ENCODE data around the gene GPX4.
"Not testable (repeated sequence)": the region's sequence is repeated elsewhere in the genome, so short reads cannot be mapped to it uniquely, and the experiment has no call there.

GPX4 gene

GRCh38 chr19:1113986-1114483 is 10.2 kb downstream of the GPX4 start:
- no peak for DNase-seq (ENCODE audit: low read depth)

DNA sequence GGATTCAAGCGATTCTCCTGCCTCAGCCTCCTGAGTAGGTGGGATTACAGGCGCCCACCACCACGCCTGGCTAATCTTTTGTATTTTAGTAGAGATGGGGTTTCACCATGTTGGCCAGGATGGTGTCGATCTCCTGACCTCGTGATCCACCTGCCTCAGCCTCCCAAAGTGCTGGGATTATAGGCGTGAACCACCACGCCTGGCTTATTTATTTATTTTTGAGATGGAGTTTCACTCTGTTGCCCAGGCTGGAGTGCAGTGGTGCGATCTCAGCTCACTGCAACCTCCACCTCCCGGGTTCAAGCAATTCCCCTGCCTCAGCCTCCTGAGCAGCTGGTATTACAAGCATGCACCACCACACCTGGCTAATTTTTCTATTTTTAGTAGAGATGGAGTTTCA is 10.9 kb downstream of the GPX4 start:
- DNase-seq (ENCODE audit: low read depth), result not testable (repeated sequence)

DNA sequence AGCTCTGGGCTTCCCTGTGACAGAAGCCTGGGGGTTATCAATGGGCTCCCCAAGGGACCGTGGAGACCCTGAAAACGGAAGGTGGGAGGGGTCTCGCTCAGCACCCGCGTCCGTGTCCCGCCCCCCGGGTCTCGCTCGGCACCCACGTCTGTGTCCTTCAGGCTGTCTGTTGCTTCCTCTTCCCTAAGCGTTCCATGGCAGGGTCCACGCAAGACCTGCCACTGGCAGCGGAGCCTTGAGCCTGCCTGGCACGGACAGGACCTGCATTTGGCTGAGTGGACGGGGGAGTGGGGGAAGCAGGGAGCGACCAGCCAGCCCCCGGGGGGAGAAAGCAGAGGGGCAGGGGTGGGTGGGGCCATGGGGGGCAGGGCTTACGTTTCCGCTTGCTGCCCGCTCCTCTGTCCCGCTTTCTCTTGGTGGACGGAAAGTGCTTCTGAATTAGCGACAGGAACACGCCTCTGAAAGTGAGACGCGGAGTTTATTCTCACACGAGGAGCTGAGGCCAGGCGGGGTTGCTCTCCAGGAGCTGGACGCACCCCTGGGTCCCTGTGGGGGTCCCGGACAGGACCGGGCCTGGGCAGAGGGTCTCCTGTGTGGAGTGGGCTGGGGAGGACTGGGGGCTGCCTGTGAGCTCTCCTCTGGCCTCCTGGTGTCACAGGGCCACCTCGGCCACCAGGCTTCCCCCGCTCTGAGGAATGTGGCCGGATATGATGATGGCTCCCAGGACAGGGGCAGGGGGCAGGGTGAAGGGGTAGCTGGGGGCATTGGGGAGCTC is 12.0 kb downstream of the GPX4 start:
- no peak for DNase-seq (ENCODE audit: low read depth)

- no peak for DNase-seq (ENCODE audit: low read depth)
Measured at GRCh38 chr19:1116726-1117581, 13.2 kb downstream of the GPX4 start.

GRCh38 chr19:1117654-1118053 is 13.9 kb downstream of the GPX4 start:
- no peak for DNase-seq (ENCODE audit: low read depth)

GRCh38 chr19:1118999-1119398 is 15.2 kb downstream of the GPX4 start:
- DNase-seq (ENCODE audit: low read depth), result no peak

DNA sequence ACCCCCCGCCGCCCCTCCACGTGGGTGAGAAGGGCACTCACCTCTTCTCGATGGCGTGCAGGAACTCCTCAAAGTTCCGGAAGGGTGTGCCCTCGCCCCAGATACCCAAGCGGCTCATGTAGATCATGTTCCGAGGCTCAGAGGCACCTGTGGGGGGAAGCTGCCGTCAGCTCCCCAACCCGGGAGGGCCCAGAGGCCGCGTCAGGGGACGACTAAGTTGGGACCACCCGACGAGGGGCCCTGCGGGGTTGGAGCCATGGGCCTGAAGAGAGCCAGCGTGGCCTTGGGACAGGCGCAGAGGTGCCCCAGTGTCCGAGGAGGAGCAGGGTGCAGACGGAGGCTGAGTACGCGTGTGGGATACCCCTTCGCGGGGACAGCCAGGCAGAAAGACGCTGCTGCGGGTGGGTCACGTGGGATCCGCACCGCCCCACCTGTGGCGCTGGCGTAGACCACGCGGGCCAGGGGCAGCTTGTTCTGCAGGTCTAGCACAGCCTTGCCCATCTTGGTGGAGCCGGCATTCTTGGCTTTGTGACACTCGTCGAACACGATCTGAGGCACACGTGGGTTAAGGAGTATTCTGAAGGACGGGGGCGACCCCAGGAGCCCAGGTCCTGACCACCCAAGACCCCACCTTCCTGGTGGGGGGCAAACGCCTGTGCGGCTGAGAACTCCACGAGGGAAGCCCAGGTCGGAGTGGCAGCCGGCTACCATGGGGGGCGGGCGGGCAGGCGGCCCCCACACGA is 15.9 kb downstream of the GPX4 start:
- no peak for DNase-seq (ENCODE audit: low read depth)

DNA sequence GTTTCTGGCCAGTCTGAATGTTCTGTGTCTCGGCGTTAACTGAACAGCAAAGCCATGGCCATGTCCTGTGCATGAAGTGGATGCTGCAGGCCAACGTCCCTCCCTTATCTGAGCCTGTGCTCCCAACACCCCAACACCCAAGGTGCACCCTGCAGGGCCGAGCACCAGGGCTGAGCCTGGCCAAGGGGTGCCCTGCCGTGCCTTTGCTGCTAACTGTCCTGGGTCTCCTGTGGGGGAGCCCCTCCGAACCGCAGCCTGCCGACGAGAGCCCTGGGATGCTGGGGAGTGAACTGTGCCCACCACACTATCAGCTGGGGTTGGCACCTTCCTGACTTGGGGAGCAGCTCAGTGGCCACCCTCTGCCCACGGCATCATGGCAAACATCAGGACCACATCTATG is 17.6 kb downstream of the GPX4 start:
- no peak for DNase-seq (ENCODE audit: low read depth)

GRCh38 chr19:1122021-1122971 is 18.5 kb downstream of the GPX4 start:
- no peak for DNase-seq (ENCODE audit: low read depth)

DNA sequence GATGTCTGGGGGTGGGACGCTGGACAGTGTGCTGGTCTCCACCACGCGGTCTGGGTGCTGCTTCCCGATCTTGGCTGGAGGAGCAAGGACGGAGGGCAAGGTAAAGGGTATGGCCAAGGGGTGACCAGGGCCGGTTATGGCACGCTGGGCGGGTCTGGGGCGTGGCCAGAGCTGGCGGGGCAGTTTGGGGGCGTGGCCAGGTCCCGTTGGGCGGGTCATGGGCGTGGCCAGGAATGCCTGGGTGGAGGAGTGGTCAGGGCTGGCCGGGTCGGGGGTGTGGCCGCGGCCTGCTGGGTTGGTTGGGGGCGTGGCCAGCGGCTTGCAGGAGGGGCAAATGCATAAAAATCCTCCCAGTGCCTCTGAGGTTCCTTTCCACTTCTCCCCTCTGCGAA is 19.2 kb downstream of the GPX4 start:
- no peak for DNase-seq (ENCODE audit: low read depth)

DNA sequence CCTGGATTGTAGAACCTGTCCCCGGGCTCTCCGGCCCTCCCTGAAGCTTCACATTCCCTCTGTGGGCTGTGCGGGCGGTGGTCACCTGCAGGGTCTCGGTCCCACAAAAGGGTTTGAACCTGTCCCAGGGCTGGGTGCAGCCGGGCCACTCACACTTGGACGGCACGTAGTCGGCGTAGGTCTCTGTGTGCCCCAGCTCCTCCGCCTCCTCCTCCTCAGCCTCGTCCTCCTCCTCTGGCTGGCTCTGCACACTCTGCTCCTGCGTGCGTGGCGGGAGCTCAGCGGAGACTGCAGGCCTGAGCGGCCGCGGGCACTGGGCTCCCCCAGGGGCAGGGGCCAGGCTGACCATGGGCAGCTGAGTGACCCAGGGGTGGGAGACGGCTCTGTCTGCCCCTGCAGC is 19.6 kb downstream of the GPX4 start:
- no peak for DNase-seq (ENCODE audit: low read depth)

DNA sequence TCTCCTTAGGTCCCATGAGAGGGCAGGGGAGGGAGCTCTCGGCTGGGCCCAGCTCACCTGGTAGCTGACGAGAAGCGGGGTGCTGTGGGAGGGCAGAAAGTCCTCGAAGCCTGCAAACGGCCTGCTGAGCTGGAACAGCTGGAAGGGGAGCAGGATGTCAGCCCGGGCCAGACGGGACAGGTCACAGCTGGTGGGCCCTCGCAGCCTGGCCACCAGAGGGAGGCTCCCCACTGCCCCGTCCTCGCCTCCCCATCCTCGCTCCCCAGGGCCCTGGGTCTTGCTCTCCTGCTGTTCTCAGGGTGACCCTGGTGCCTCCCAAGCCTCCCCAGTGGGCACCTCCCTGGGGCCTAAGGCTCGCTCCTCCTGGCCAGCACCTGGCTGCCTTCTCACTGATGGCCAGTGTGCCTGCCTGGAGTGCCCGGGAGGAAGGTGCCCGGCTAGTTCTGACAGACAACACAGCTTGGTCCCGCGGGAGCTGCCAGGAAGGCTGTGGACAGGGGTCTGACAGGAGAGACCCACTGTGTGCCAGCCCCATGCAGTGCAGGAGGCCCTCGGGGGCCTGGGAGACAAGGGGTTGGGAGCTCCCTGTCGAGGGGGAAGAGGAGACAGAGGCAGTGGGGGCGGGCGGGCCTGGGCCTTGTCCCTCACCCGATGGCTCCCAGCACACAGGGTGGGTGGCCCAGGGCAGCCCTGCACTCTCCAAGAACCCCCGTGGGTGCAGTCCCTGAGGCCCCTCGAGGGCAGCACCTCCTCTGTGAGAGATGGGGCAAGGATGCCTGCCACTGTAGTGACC is 20.3 kb downstream of the GPX4 start:
- DNase-seq (ENCODE audit: low read depth), result no peak

DNA sequence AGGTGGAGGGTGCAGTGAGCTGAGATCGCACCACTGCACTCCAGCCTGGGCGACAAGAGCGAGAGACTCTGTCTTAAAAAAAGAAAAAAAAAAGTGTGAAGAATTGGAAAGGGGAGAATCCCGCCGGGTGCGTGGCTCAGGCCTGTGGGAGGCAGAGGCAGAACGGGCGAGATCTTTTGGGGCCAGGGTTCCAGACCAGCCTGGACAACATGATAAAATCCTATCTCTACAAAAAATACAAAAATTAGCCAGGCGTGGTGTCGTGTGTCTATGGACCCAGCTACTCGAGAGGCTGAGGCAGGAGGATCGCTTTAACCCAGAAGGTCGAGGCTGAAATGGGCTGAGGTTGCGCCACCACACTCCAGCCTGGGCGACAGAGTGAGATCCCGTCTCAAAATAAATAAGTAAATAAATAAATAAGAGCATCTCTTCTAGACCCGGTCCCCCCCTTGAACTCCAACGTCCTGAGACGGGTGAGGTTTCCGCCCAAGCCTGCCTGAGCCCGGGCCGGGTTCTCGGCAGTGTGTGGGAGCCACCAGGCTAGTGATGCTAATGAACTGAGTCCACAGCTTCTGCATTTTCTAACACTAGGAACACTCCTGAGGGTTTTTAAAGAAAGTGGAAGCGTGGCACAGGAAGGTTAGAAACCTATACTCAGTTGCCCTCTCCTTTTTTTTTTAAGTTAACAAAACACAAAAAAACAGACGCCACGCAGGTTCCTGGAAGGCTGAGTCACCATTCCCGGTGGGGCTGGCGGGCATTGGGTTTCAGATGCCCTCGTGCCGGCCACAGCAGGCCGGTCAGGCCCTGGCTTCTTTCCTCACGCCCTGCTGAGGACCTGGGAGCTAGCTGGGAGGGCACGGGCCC is 22.0 kb downstream of the GPX4 start:
- DNase-seq (ENCODE audit: low read depth), result no peak

GRCh38 chr19:1126984-1127760 is 23.4 kb downstream of the GPX4 start:
- DNase-seq (ENCODE audit: low read depth), result no peak

DNA sequence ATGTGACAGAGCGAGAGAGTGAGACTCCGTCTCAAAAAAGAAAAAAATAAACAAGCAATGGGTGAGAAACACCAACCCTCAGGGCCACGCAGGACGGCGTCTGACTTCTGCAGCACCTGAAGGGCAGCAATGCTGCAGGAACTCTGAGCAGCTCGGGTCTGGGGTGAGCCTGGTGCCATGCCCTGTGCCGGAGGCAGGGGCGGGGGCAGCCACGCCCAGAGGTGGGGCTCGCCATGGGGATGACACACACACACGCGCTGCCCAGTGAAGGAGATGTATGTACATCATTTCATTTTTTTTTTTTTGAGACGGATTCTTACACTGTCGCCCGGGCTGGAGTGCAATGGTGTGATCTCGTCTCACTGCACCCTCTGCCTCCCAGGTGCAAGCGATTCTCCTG is 24.3 kb downstream of the GPX4 start:
- no peak for DNase-seq (ENCODE audit: low read depth)

DNA sequence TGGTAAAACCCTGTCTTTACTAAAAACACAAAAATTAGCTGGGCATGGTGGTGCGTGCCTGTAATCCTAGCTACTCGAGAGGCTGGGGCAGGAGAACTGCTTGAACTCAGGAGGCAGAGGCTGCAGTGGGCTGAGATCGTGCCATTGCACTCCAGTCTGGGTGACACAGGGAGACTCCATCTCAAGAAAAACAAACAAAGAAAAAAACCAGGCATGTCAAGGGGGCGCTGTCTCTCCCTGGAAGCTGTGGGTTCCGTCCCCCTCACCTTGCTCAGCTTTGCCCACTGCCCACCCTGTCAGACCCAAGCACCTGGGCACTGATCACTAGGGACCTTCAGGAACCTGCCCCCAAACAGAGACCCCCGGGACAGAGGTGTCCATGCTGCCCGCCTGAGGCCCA is 25.3 kb downstream of the GPX4 start:
- DNase-seq (ENCODE audit: low read depth), result not testable (repeated sequence)

DNA sequence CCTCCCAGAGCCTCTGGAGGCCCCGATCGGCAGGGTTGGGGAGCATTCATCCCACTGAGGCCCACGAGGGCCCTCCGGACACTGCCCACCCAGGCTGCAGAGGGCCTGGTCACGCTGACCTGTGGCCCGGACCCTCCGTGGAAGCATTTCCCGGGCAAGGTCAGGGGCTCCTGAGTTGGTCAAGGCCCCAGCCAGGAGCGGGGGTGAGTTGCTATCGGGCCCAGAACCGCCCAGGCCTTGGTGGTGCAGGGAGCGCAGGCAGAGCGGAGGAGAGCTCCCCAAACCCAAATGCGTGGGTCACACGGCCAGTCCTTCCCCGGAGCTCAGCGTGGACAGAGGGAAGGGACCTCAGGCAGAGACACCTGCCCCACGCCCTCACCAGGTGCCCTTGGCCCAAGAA is 25.7 kb downstream of the GPX4 start:
- DNase-seq (ENCODE audit: low read depth), result no peak

DNA sequence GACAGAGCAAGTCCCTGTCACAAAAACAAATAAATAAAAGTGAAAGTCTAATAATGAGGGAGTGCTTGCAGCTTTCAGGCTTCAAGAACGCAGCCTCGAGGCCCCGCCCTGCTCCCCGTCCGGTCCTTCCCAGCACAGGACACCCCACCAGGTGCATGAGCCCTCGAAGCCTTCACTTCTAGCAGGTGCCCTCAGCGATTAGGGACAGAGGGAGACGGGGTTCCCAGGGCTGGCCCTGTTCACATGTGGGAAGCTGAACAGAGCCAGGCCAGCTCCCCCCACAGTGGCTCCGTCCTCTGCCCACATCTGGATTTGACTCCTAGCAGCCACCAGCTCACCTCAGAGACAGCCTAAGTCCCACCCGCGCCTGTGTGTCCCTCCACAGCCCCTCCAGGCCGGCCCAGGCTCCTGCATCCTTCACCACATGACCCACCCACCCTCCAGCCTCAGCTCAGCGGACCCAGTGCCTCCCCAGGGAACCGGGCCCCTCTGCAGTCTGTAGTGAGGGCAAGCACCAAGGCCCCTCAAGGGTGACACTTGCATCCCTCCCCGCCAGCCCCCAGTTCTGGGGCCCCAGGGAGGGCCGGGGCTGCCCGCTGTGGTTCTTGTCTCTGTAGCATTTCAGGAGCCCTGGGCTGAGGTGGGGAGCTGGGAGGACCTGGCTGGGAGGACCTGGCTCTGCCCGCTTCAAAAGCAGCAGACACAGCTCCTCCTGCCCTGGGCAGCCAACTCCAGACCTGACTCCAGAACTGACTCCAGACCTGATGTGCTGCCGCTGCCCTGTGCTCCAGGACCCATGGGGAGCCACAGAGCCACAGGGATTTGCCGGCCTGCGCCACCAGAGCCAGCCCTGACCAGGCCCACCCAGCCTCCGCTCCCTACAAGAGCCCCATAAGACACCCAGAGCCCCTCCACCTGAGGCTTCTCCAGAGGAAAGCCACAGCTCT is 27.2 kb downstream of the GPX4 start:
- DNase-seq (ENCODE audit: low read depth), result no peak
